HEK293 (cell line): ENCODE measurements around the gene NMNAT2.

Experiments used
- CTCF ChIA-PET: fragments of 350-600 bp; formaldehyde crosslinking; extraction: SDS; loops from one replicate; lab custom pipeline; 2021; ENCODE audit warnings: antibody characterized with exemption; lab: Yijun Ruan, JAX
- POLR2A ChIA-PET: fragments of 300-600 bp; formaldehyde crosslinking; extraction: SDS; loops from one replicate; lab custom pipeline; 2020; ENCODE audit warnings: antibody characterized with exemption, inconsistent platforms; lab: Yijun Ruan, JAX
- H3K27ac ChIP-seq: fragments of 200-500 bp; sonication (Bioruptor generic); 2 replicates; pipeline ENCODE4 v1.5.1; 2014; ENCODE audit warnings: low read depth, low read length, control low read depth, inconsistent platforms; ENCODE audit errors: extremely low read depth
- H3K36me3 ChIP-seq, 2 experiments: fragments of 200-500 bp in 1 of 2; sonication (Bioruptor generic) in 1 of 2; 1 replicate in 1 of 2; 2 replicates in 1 of 2; pipeline ENCODE4 v1.5.1; 2014 to 2017; ENCODE audit warnings: inconsistent platforms in 2 of 2, low read length in 2 of 2; ENCODE audit not compliant: control insufficient read depth in 2 of 2, insufficient read depth in 1 of 2
- H3K4me1 ChIP-seq: fragments of 200-500 bp; sonication (Bioruptor generic); 2 replicates; pipeline ENCODE4 v1.5.1; 2014; ENCODE audit warnings: mild to moderate bottlenecking, low read length, inconsistent platforms; ENCODE audit not compliant: control insufficient read depth, insufficient read depth
- H3K4me3 ChIP-seq: 2 replicates; pipeline ENCODE4 v1.5.1; 2011; ENCODE audit warnings: low read depth, mild to moderate bottlenecking, control low read depth, low read length, moderate library complexity
- H3K9me3 ChIP-seq: fragments of 200-500 bp; sonication (Bioruptor generic); 2 replicates; pipeline ENCODE4 v1.5.1; 2014; ENCODE audit warnings: low read depth, low read length, inconsistent platforms; ENCODE audit not compliant: control insufficient read depth, insufficient read depth
- EGR2 ChIP-seq: fragments of 450-650 bp; formaldehyde crosslinking; IDR thresholded peaks from 2 replicates; pipeline ENCODE4 v1.5.1; 2016; ENCODE audit warnings: low read depth, missing biosample characterization, missing genetic modification characterization
- KLF1 ChIP-seq: fragments of 450-650 bp; formaldehyde crosslinking; IDR thresholded peaks from 2 replicates; pipeline ENCODE4 v1.5.1; 2016; ENCODE audit warnings: missing biosample characterization, missing genetic modification characterization
- KLF8 ChIP-seq: fragments of 450-650 bp; formaldehyde crosslinking; IDR thresholded peaks from 2 replicates; pipeline ENCODE4 v1.5.1; 2016; ENCODE audit warnings: missing biosample characterization, missing genetic modification characterization
- MZF1 ChIP-seq: fragments of 450-650 bp; formaldehyde crosslinking; IDR thresholded peaks from 2 replicates; pipeline ENCODE4 v1.5.1; 2017; ENCODE audit warnings: missing biosample characterization, missing genetic modification characterization, borderline replicate concordance
- PRDM1 ChIP-seq: fragments of 450-650 bp; formaldehyde crosslinking; IDR thresholded peaks from 2 replicates; pipeline ENCODE4; 2016; ENCODE audit warnings: missing biosample characterization, missing genetic modification characterization
- WT1 ChIP-seq: fragments of 450-650 bp; formaldehyde crosslinking; IDR thresholded peaks from 2 replicates; pipeline ENCODE4 v1.5.1; 2016; ENCODE audit warnings: missing biosample characterization, missing genetic modification characterization
- ZFHX2 ChIP-seq: fragments of 450-650 bp; formaldehyde crosslinking; conservative IDR thresholded peaks from 2 replicates; pipeline ENCODE4 v1.5.1; 2016; ENCODE audit warnings: missing biosample characterization, missing genetic modification characterization
- ZNF175 ChIP-seq: fragments of 450-650 bp; formaldehyde crosslinking; IDR thresholded peaks from 2 replicates; pipeline ENCODE4 v1.5.1; 2016; ENCODE audit warnings: missing biosample characterization, missing genetic modification characterization
- ZNF311 ChIP-seq: fragments of 450-650 bp; formaldehyde crosslinking; IDR thresholded peaks from 2 replicates; pipeline ENCODE4 v1.5.1; 2017; ENCODE audit warnings: missing biosample characterization, missing genetic modification characterization, borderline replicate concordance
- ZNF335 ChIP-seq: fragments of 450-650 bp; formaldehyde crosslinking; conservative IDR thresholded peaks from 2 replicates; pipeline ENCODE4 v1.5.1; 2016; ENCODE audit warnings: missing biosample characterization, missing genetic modification characterization
- ZNF501 ChIP-seq: fragments of 450-650 bp; formaldehyde crosslinking; IDR thresholded peaks from 2 replicates; pipeline ENCODE4 v1.5.1; 2016; ENCODE audit warnings: missing biosample characterization, missing genetic modification characterization
- ZNF561 ChIP-seq: fragments of 450-650 bp; IDR thresholded peaks from 2 replicates; pipeline ENCODE4 v1.5.1; 2018; ENCODE audit warnings: missing biosample characterization, missing genetic modification characterization, borderline replicate concordance
- ZNF610 ChIP-seq: fragments of 450-650 bp; formaldehyde crosslinking; IDR thresholded peaks from 2 replicates; pipeline ENCODE4 v1.5.1; 2016; ENCODE audit warnings: missing biosample characterization, missing genetic modification characterization, borderline replicate concordance
- ZNF624 ChIP-seq: fragments of 450-650 bp; formaldehyde crosslinking; IDR thresholded peaks from 2 replicates; pipeline ENCODE4 v1.5.1; 2017; ENCODE audit warnings: missing biosample characterization, missing genetic modification characterization
- TF ChIP-seq, protein P1 (sequence below): fragments of 450-650 bp; formaldehyde crosslinking; IDR thresholded peaks from 2 replicates; pipeline ENCODE4 v1.5.1; 2016; ENCODE audit warnings: missing biosample characterization, missing genetic modification characterization
- TF ChIP-seq, protein P2 (sequence below): fragments of 450-650 bp; formaldehyde crosslinking; IDR thresholded peaks from 2 replicates; pipeline ENCODE4 v1.5.1; 2016; ENCODE audit warnings: missing biosample characterization, missing genetic modification characterization
- TF ChIP-seq, protein P3 (sequence below): fragments of 450-650 bp; formaldehyde crosslinking; IDR thresholded peaks from 2 replicates; pipeline ENCODE4 v1.5.1; 2016; ENCODE audit warnings: missing biosample characterization, missing genetic modification characterization
- TF ChIP-seq, protein P4 (sequence below): fragments of 450-650 bp; formaldehyde crosslinking; IDR thresholded peaks from 2 replicates; pipeline ENCODE4 v1.5.1; 2016; ENCODE audit warnings: missing biosample characterization, missing genetic modification characterization, borderline replicate concordance

Gene NMNAT2

DNA sequence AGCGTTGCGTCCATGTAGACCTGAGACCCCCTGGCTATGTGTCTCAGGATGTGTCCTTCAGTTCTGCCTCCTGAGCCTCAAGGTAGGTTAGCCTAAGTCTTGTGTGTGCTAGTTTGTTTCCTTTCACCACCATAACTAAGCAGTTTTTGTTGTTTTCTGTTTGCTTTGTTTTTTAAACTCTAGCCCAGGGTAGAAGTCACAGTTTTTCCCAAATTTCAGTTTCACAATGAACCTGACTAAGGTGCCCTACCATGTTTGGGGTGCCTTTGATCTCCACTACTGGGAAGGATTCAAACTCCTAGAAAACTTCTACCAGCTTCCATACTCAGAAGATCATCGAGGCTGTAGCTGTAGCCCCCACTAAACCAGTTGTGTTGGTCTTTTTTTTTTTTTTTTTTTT is 39.3 kb upstream of the NMNAT2 start (continued):
- TF ChIP-seq, protein P1, sequence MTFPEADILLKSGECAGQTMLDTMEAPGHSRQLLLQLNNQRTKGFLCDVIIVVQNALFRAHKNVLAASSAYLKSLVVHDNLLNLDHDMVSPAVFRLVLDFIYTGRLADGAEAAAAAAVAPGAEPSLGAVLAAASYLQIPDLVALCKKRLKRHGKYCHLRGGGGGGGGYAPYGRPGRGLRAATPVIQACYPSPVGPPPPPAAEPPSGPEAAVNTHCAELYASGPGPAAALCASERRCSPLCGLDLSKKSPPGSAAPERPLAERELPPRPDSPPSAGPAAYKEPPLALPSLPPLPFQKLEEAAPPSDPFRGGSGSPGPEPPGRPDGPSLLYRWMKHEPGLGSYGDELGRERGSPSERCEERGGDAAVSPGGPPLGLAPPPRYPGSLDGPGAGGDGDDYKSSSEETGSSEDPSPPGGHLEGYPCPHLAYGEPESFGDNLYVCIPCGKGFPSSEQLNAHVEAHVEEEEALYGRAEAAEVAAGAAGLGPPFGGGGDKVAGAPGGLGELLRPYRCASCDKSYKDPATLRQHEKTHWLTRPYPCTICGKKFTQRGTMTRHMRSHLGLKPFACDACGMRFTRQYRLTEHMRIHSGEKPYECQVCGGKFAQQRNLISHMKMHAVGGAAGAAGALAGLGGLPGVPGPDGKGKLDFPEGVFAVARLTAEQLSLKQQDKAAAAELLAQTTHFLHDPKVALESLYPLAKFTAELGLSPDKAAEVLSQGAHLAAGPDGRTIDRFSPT = no peak
- TF ChIP-seq ZFHX2 (tag by site-specific recombination) (no peak), ZNF335 (tag by site-specific recombination) (no peak)
- TF ChIP-seq, protein P2, sequence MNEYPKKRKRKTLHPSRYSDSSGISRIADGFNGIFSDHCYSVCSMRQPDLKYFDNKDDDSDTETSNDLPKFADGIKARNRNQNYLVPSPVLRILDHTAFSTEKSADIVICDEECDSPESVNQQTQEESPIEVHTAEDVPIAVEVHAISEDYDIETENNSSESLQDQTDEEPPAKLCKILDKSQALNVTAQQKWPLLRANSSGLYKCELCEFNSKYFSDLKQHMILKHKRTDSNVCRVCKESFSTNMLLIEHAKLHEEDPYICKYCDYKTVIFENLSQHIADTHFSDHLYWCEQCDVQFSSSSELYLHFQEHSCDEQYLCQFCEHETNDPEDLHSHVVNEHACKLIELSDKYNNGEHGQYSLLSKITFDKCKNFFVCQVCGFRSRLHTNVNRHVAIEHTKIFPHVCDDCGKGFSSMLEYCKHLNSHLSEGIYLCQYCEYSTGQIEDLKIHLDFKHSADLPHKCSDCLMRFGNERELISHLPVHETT (tag by site-specific recombination) = no peak

DNA sequence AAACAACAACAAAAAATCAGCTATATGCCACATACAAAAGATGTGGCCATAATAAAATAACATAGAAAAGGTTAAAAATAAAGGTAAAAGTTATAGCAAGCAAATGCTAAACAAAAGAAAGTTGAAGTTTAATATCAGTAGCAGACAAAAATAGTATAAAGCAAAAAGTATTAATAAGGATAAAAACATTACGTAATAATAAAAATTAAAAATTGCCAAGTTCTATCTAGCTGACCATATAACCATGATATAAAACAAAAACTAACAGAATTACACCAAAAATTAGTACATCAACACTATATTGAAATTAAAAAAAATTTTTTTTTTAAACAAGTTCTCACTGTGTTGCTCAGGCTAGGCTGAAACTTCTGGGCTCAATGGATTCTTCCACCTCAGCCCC is 38.6 kb upstream of the NMNAT2 start:
- ChIA-PET CTCF (interaction anchor here (1.0 kb wide), 1 partner anchor 9 kb away, joined by 5 read pairs; no protein-coding TSS in a partner anchor), POLR2A (no interaction called here)
- TF ChIP-seq MZF1 (tag by site-specific recombination) (no peak), ZNF501 (tag by site-specific recombination) (no peak), WT1 (no peak), ZNF311 (no peak), ZNF624 (tag by site-specific recombination) (no peak), ZNF561 (tag by site-specific recombination) (no peak), EGR2 (tag by site-specific recombination) (no peak), ZNF175 (no peak), PRDM1 (no peak), KLF1 (tag by site-specific recombination) (no peak), ZNF610 (tag by site-specific recombination) (no peak), KLF8 (tag by site-specific recombination) (no peak), ZNF335 (tag by site-specific recombination) (no peak)
- TF ChIP-seq, protein P3, sequence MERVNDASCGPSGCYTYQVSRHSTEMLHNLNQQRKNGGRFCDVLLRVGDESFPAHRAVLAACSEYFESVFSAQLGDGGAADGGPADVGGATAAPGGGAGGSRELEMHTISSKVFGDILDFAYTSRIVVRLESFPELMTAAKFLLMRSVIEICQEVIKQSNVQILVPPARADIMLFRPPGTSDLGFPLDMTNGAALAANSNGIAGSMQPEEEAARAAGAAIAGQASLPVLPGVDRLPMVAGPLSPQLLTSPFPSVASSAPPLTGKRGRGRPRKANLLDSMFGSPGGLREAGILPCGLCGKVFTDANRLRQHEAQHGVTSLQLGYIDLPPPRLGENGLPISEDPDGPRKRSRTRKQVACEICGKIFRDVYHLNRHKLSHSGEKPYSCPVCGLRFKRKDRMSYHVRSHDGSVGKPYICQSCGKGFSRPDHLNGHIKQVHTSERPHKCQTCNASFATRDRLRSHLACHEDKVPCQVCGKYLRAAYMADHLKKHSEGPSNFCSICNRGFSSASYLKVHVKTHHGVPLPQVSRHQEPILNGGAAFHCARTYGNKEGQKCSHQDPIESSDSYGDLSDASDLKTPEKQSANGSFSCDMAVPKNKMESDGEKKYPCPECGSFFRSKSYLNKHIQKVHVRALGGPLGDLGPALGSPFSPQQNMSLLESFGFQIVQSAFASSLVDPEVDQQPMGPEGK (tag by site-specific recombination) = no peak
- TF ChIP-seq, protein P4, sequence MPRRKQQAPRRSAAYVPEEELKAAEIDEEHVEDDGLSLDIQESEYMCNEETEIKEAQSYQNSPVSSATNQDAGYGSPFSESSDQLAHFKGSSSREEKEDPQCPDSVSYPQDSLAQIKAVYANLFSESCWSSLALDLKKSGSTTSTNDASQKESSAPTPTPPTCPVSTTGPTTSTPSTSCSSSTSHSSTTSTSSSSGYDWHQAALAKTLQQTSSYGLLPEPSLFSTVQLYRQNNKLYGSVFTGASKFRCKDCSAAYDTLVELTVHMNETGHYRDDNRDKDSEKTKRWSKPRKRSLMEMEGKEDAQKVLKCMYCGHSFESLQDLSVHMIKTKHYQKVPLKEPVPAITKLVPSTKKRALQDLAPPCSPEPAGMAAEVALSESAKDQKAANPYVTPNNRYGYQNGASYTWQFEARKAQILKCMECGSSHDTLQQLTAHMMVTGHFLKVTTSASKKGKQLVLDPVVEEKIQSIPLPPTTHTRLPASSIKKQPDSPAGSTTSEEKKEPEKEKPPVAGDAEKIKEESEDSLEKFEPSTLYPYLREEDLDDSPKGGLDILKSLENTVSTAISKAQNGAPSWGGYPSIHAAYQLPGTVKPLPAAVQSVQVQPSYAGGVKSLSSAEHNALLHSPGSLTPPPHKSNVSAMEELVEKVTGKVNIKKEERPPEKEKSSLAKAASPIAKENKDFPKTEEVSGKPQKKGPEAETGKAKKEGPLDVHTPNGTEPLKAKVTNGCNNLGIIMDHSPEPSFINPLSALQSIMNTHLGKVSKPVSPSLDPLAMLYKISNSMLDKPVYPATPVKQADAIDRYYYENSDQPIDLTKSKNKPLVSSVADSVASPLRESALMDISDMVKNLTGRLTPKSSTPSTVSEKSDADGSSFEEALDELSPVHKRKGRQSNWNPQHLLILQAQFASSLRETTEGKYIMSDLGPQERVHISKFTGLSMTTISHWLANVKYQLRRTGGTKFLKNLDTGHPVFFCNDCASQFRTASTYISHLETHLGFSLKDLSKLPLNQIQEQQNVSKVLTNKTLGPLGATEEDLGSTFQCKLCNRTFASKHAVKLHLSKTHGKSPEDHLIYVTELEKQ (tag by site-specific recombination) = no peak
- Histone ChIP-seq H3K9me3 (no peaks in the 10 kb centered on the region), H3K4me3 (no peak overlapping the region), H3K36me3 (no peaks in the 10 kb centered on the region), H3K27ac (no peak overlapping the region), H3K4me1 (no peaks in the 10 kb centered on the region)
